Measurements from ENCODE around the gene ST6GALNAC6. TPM values are rescaled to one million over a fixed set of nuclear protein-coding genes. Genes with fewer than 3 reads are reported as not detected.
A peak's percentile ranks its signal among the peaks of the same experiment; 100 is the strongest.

The ST6GALNAC6 gene
- polyA plus RNA-seq, 1 donor, result 38.4 TPM

DNA sequence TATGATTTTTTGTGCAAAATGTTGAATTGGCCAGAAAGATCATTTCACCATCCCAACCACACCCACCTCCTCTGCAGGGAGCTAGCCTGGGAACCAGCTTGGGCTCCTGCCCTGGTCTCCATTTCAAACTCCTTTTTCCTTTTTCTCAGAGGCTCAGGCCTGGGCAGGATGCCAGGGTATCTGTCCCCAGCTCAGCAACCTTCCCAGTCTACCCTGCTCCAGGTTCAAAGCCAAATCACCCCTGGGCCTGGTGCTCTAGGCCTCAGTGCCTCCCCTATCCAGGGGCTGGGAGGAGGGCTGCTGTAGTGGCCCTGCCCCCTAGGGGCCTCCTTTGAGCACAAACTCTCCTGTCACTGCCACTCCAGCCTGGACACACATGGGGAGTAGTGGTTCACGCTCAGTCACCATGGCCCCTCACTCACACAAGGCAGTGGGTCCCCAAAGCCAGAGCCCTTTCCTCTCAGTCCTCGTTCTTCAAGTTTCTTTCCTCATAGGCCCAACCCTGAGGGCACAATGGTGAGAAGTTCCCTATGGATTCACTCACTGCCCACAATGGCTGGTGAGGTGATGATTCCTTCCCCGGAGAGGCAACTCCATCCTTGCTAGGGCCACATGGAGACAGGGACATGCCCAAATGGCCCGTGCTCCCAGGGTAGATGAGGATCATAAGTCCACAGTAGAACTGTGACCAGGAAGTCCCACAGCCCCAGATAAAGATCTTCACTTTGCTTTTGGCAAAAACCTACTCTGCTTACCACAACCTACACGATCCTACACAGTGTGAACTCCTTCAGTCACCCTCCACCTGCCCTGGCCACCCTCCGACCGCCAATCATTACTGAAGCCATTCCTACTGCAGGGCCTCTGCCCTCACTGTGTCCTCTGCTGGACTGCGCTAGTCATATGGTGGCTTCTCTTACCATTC lies 19.0 kb upstream of the ST6GALNAC6 start:
- no peak for DNase-seq

DNA sequence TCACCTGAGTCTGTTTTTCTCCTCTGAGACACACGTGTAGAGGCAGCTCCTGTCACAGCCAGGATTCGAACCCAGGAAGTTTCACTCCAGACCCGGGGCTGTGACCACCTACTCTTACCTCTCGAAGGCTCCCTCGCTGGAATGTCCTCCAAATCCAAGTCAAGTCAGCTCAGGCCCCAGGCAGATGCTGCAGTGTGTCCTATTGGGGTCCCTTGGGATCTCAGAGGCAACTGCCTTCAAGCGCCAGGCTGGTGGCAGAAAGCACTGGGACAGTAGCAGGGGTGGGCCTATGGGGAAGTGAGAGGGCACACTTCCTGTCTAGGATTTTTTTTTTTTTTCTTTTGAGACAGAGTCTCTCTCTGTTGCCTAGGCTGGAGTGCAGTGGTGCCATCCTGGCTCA lies 18.2 kb upstream of the ST6GALNAC6 start:
- DNase-seq, result no peak

DNA sequence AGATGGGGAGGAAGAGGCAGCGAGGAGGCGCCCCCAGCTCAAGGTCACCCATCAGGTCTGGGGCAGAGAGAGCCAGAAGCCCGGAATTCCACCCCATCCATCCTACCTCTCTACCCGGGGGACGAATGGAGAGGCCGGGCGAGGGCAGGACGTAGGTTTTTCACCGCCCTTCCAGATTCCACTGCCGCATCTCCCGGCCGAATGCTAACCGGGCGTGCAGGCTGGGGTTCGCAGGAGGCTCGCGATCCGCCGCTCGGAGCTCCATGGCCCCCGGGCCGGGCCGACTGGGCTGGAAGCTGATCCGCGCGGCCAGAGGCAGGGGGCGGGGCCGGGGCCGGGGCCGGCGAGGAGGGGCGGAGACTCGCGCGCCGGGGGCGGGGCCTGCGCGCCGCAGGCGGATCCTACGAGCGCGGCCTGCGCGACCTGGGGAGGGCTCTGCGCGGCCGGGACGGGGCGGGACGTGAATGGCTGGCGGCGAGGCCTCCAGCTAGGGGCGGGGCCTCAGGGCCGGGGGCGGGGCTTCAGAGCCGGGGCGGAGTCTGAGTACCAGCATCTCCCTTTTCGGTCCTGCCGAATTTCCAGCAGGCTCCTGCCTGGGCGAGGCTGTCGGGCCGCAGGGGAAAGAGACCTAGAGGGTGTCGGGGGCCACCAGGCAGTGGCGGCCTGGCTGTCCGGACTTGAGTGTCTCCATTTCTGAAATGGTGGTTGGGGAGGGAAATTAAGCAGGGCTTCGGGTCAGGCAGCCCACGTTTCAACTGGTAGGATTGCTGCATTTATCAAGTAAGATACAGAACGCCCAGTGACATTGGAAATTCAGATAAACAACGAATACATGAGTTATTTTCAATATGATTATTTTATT lies 17.5 kb upstream of the ST6GALNAC6 start, which contains the start of gene ST6GALNAC4:
Gene ST6GALNAC4 (minus strand): TSS at position 322 of the 862 bp plus-strand sequence. CDS start 622 bp downstream, outside the sequence.
- DNase-seq, result peak; percentile 84

DNA sequence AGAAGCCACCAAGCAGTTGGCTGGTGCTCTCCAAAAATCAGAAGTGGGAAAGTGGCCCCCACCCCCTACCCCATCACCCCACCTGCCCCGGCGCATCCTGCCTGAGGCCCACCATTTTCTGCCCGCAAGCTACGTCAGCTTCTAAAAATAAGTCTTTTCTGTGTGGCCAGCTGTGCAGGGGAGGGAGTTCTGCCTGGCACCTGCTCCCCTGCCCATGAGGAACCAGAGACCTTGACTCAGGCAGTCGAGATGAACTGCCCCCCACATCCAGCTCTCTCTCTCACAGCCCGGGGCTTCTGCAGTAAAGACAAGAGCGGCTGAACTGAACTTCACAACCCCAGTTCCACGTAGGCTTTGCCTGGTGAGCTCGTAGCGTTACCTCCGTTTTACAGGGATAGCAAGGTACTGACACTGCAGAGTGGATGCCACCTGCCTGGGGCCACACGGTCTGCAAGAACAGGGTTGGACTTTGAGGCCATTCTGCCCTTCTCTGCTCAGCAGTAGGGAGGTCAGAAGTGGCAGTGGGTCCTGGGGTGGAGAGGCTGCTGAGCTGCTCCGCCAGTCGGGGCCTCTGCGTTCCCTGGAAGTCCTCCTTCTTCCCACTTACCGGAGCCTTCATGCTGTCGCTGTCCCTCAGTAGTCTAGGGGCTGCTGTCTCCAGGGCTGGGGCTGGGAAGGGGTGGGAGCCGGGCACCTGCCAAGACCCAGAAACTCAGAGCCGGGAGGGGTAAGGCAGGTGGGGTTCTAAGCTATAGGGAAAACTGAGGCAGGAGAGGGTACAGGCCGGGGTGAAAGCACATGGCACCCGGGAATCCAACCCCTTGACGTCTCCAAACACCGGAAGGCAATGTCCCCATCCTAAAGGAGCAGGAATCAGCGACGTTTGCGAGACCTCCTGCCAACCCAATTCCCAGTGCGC lies 16.7 kb upstream of the ST6GALNAC6 start:
- no peak for DNase-seq

- DNase-seq, result no peak
Observed at GRCh38 chr9:127915325-127915752, 15.9 kb upstream of the ST6GALNAC6 start.

DNA sequence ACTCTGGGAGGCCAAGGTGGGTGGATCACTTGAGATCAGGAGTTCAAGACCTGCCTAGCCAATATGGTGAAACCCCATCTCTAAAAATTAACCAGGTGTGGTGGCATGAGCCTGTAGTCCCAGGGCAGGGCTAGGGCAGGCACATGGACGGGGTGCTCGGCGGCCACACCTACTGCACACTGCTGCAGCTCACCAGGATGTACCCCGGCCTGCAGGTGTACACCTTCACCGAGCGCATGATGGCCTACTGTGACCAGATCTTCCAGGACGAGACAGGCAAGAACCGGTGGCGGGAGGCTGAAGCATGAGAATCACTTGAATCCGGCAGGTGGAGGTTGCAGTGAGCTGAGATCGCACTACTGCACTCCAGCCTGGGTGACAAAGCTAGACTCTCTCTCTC lies 14.3 kb upstream of the ST6GALNAC6 start:
- no peak for DNase-seq

DNA sequence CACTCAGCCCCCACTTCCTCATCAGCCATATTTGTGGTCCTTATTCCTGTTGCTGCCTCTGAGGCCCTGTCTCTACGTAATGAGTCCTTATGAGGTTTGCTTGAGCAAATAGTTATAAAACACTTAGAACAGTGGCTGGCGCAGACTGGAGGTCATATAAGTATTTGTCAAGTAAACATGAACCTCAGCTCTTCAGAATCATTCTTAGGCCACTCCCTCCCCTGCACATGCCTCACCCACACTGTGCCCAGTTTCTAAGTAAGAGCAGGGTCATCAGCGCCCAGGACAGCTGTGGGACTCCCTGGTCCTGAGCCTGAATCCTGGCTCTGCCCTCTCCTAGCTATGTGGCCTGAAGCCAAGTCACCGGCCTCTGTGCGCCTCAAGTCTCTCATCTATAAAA lies 13.5 kb upstream of the ST6GALNAC6 start:
- DNase-seq, result no peak

- DNase-seq, result no peak
Observed at GRCh38 chr9:127912296-127912695, 12.9 kb upstream of the ST6GALNAC6 start.

DNA sequence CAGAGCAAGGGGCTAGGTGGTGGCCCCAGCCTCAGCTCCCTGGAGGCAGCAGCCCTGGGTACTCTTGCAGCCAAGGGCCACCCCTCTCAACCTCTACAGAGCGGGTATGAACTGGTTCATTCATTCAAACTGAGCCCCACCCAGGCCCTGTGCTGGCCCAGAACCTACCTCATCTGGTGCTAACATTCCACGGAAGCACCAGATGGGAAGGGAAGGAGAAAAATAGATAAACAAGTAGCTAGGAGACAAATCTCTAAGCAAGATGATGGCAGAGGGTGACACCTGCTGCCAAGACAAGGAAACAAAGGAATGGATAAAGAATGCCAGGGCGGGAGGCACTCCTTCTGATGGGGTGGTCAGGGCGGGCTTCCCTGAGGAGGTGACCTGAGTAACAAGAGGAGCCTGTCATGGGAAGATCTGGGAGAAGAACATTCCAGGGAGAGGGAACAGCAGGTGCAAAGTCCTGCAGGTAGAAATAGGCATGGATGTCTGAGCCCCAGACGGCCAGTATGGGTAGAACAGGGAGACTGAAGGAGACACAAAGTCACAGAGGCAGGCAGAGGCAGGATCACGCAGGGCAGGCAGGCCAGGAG lies 11.3 kb upstream of the ST6GALNAC6 start:
- DNase-seq, result no peak

DNA sequence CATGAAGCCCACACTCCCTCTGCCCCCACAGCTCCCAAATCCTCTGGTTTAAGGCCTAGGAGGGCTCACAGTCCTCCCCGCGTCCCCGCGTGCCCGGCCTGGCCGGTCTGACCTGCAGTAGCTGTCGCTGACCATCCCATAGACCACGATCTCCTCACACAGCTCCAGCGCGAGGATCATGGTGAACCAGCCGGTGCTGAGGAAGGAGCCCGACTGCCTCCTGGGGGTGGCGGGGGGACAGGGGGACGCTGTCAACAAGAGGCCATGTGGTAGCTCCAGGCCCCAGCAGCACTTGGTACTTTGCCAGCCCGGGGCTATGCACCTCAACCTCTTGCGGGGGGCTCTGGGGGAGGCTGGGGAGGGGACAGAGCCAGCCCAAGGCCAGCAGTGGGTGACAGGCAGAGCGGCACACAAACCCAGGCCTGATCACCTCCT lies 10.5 kb upstream of the ST6GALNAC6 start:
- DNase-seq, result no peak

DNA sequence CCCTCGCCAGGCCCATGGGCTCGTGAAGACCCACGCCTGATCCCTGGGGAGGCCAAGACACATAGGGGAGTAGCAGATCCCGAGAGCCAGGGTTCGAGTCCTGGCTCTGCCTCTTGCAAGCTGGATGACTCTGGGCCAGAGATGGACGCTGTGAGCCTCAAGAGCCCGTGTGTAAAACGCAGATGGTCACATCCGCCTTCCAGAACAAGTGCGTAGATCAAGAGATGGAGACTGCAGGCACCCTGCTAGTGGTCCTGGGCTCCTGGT lies 9.2 kb upstream of the ST6GALNAC6 start:
- no peak for DNase-seq

DNA sequence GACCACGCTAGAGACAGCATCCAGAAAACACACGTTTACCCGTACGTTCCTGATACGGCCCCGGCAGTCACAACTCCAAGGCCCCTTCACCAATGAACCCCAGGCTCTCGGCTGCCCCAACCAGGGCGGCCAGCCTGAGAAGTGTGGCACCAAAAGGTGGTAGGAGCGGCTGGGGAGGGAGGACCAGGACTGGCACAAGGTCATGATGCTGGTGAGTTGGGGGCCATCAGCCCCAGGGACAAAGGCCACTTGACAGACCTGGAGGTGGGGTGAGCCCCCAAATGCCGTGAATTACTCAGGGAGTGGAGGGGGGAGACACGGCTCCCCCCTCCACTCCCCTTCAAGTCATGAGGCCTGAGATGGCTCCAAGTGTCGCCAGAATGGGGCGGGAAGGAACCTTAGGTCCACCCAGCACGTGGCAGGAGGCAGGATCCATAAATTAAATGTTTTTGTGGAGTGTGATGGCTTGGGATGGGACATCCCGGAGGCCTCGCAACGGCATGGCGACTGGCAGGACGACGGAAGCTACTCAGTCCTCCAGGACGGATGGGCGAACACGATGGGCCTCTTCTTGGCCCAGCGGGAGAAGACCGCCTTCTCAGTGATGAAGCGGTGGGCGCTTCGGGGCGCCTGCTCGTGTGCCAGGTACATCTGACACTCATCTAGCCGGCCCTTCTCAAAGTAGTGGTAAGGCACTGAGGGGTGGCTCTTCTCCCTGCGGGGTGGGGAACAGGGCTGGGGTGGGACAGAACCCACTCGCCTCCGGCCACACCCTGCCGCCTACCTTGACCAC lies 8.7 kb upstream of the ST6GALNAC6 start:
- no peak for DNase-seq

DNA sequence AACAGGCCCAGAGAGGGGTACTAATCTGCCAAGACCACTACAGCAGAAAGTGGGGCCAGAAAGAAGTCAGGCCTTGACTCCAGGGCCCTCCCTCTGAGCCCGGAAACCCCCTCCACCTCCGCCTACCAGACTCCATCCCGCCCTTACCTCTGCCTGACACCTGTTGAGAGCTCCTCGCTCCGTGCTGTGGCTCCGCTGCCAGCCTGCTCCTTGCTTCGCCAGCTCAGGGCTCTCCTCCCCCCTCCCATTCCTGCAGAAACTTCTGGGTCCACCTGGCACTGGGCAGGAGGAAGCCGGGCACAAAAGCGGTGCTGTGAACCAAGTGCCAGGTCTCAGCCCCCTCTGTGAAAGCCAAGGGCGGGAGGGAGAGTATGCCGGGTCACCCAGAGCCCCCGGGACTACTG lies 6.4 kb upstream of the ST6GALNAC6 start:
- DNase-seq, result no peak

DNA sequence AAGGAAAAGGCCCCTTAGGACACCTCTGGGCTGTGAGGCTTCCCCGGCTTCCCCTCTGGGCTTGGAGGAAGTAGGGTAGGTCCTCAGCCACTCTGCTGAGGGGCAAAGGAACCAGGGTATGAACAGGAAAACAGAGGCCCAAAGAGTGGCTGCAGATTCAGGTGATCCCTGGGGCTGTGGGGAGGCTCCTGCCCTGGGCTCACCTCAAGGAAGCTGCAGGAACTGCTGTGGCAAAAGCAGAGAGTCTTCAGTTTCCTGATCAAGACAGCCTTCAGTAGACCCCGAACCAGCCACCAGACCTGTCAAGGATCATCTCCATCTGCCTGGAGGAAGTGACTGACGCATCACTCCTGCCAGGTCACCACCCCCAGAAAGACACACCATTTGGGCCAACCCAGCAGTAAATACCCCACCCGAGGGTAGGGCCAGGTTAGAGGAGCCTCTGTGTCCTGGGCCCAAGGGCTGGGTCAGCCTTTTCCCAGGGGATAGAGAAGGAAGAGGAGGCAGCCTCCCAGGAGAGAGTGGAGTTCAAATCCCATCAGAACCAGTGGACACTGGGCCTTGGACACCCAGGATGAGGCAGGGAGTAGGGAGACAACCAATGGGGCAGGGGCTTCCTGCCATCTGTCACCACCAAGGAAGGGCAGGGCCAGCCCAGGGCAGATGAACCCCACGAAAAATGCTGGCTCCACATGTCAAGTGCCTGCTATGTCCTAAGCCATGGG lies 5.8 kb upstream of the ST6GALNAC6 start:
- DNase-seq, result no peak

GRCh38 chr9:127904561-127905003 lies 5.2 kb upstream of the ST6GALNAC6 start:
- DNase-seq, result peak; percentile 59

- peak; percentile 55 for DNase-seq
Observed at GRCh38 chr9:127903557-127904475, 4.4 kb upstream of the ST6GALNAC6 start.

DNA sequence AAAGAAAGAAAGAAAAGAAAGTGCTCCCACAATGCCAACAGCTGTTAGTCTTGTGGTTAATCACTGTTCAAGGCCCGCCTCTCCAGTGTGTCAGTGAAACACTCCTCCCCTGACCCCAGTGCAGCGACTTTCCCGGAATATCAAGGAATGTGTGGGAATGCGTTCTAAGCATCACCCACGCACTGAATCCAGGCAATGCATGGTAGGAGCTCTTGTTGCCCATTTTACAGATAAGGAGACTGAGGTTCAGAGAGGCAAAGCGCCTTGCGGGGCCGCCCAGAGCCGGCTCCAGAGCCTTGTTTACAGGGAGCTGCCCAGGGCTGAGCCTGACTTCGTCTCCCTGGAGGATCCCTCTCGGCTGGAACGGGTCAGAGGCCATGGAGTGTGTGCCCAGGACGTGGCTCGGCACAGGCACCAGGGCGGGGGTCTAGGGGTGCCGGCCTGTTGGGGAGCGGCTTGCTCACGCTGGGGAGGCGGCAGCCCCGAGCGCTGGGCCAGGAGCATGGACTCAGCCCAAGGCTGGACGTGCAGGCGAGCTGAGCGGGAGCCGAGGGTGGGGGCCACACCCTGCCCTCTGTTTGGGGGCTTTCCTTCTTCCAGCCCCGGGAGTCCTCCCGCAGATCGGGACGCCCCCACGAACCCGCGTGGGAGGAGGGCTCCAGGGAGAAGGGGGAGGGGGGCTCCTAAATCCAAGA lies 823 bp downstream of the ST6GALNAC6 start:
- DNase-seq, result peak; percentile 66

- peak; percentile 83 for DNase-seq
Observed at GRCh38 chr9:127897193-127897692, 2.2 kb downstream of the ST6GALNAC6 start.

Data from left kidney (tissue), 2 donors.